MV-4-11 (cell line): Measurements from ENCODE around the gene RAB39A.
"Not testable (repeated sequence)": the region's sequence is repeated elsewhere in the genome, so short reads cannot be mapped to it uniquely, and the experiment has no call there.

ENCODE experiments used
- DNase-seq: peaks from one replicate; lab custom pipeline; 2025; lab: John Stamatoyannopoulos, UW

RAB39A gene, protein sequence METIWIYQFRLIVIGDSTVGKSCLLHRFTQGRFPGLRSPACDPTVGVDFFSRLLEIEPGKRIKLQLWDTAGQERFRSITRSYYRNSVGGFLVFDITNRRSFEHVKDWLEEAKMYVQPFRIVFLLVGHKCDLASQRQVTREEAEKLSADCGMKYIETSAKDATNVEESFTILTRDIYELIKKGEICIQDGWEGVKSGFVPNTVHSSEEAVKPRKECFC

GRCh38 chr11:107928046-107928766, at the start of gene RAB39A:
Gene RAB39A, plus strand, starts transcription at chr11:107928448. Its CDS starts 121 bp downstream, at chr11:107928569.
- peak; percentile 97 for DNase-seq

DNA sequence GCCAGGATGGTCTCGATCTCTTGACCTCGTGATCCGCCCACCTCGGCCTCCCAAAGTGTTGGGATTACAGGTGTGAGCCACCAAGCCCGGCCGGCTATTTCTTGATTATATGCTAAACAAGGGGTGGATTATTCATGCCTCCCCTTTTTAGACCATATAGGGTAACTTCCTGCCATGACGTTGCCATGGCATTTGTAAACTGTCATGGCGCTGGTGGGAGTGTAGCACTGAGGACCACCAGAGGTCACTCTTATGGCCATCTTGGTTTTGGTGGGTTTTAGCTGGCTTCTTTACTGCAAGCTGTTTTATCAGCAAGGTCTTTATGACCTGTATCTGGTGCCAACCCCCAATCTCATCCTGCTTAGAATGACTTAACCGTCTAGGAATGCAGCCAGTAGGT, 46.8 kb upstream of the RAB39A start:
- DNase-seq: not testable (repeated sequence)

DNA sequence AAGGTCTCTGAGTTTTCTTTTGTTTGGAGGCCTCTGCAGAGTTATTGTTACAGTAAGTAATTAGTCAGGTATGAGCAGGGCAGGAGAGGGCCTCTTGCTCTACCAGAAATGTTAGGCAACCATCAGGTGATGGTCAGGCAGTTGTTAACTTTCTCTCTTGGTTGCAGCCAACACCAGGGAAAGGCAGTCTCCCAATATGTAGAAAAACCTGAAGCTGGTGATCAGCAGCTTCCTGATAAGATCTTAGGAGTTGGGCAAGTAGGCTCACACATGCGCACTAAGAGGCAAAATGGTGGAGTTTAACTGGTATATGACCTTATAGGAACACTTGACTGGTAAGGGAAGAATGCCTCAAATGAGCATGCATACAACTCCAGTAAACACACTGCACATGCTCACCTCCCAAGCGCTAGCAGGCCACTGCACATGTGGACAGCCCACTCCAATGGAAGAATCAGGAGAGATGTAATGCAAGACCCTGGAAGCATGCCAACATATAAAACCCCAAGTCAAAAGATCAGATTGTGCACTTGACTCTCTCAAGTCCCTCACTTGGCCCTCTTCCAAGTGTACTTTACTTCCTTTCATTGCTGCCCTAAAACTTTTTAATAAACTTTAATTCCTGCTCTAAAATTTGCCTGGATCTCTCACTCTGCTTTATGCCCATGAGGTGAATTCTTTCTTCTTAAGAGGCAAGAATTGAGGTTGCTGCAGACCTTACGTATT, 46.0 kb upstream of the RAB39A start:
- no peak for DNase-seq

- DNase-seq: peak; percentile 48
Observed at GRCh38 chr11:107898270-107898669, 30.0 kb upstream of the RAB39A start.

DNA sequence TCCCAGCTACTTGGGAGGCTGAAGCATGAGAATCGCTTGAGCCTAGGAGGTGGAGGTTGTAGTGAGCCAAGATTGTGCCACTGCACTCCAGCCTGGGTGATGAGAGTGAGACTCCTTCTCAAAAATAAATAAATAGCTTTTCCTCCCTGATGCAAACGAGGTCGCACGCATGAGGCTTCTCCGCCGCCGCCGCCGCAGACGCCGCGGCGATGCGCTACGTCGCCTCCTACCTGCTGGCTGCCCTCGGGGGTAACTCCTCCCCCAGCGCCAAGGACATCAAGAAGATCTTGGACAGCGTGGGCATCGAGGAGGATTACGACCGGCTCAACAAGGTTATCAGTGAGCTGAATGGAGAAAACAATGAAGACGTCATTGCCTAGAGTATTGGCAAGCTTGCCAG, 20.0 kb upstream of the RAB39A start:
- DNase-seq: no peak

DNA sequence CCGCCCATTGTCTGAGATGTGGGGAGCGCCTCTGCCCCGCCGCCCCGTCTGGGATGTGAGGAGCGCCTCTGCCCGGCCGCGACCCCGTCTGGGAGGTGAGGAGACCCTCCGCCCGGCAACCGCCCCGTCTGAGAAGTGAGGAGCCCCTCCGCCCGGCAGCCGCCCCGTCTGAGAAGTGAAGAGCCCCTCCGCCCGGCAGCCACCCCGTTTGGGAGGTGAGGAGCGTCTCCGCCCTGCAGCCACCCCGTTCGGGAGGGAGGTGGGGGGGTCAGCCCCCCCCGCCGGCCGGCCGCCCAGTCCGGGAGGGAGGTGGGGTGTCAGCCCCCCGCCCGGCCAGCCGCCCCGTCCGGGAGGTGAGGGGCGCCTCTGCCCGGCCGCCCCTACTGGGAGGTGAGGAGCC, 15.8 kb upstream of the RAB39A start:
- not testable (repeated sequence) for DNase-seq

GRCh38 chr11:107915229-107915628, 13.0 kb upstream of the RAB39A start:
- DNase-seq: no peak

DNA sequence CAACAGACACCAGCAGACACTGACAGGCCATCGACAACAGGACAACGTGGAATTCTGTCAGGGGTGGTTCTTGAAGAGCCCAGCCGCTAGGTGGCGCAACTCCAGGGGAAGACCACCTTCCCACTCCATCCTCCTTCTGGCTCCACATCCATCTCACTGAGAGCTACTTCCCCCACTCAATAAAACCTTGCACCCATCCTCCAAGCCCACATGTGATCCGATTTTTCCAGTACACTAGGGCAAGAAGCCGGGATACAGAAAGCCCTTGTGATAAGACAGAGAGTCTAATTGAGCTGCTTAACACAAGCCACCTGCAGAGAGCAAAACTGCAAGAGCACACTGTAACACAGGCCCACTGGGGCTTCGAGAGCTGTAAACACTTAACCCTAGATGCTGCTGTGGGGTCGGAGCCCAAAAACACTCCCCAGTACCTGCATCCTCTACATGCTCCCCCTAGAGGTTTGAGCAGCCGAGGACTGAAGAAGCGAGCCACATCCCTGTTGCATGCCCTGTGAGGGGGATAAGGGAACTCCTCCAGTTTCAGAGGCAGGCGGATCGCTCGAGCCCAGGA, 11.5 kb upstream of the RAB39A start:
- no peak for DNase-seq

- no peak for DNase-seq
Observed at GRCh38 chr11:107921997-107922396, 6.3 kb upstream of the RAB39A start.

- peak; percentile 25 for DNase-seq
Observed at GRCh38 chr11:107923519-107923918, 4.7 kb upstream of the RAB39A start.

DNA sequence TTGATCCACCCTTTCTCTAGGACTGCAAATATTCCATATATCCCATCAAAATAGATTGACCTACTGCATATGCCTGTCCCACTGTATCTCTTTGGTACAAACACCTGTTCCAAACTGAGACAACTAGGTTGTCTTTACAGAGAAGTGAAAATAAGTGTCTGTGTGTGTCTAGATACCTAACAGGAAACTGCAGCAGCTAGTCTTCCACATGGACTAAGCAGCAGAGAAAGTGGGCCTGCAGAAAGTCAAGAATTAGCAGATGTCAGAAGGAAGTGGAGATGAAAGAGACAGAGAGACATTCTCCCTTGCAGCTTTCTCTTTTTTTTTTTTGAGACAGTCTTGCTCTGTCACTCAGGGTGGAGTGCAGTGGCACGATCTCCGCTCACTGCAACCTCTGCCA, 3.9 kb upstream of the RAB39A start:
- DNase-seq: no peak

DNA sequence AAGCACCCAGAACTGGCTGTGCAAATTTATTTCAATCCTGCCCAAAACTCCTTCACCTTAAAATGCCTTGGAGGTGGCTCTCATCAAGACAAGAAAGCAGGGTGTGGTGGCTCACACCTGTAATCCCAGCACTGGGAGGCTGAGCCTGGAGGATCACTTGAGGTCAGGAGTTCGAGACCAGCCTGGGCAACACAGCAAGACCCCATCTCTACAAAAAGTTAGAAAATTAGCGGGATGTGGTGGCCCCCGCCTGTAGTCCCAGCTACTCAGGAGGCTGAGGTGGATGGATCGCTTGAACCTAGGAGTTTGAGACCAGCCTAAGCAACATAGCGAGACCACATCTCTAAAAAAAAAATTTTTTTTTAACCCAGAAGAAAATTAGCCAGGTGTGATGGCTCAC, 689 bp upstream of the RAB39A start:
- no peak for DNase-seq

GRCh38 chr11:107928767-107929507, 689 bp downstream of the RAB39A start:
- peak; percentile 74 for DNase-seq

GRCh38 chr11:107929611-107930200, 1.5 kb downstream of the RAB39A start:
- peak; percentile 23 for DNase-seq

DNA sequence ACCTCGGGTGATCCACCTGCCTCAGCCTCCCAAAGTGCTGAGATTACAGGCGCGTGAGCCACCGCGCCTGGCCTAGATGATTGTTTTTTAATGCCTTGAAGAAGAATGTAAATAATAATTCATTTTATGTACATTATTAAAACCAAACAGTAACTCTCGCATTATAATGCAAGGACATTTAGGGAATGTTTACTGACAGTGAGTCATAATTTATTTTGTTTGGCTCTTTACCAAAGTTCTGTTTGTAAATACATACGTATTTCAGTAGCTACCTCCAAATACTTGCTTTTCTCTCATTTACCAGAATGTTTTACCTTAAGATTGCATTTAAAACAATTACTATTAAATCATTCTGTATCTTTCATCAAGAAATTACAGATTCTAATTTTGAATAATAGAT, 3.0 kb downstream of the RAB39A start:
- DNase-seq: no peak

GRCh38 chr11:107947904-107948303, 19.7 kb downstream of the RAB39A start:
- DNase-seq: no peak

- not testable (repeated sequence) for DNase-seq
Observed at GRCh38 chr11:107948328-107948727, 20.1 kb downstream of the RAB39A start.

GRCh38 chr11:107951155-107951554, 22.9 kb downstream of the RAB39A start:
- no peak for DNase-seq

GRCh38 chr11:107953446-107953845, 25.2 kb downstream of the RAB39A start:
- DNase-seq: no peak

DNA sequence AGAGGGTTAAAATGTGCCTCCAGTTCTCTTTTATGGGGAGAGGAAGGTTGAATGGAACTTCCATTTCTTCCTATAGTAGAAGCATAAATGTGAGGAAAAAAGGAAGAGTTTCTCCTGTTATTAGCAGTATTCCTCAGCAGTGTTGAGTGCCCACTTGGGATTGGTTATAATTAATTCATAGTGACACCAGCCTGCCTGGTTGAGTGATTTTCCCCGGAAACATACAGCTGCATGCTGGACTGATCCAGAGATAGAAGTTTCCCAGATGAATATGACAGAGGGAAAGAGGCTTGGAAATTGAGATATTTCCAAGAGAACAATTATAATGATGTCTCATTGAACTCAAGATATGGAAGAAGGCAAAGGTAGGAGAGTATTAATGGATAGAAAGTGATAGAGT, 28.3 kb downstream of the RAB39A start:
- no peak for DNase-seq

GRCh38 chr11:107957109-107957588, 28.9 kb downstream of the RAB39A start:
- DNase-seq: peak; percentile 92
